Adrenal gland (tissue), 5 donors: Measurements from ENCODE around the gene AMHR2.

ENCODE experiments used
- POLR2A ChIP-seq, 2 donors: fragments of 450-650 bp; IDR thresholded peaks; one replicate each; pipeline ENCODE4 v1.6.1; 2017; ENCODE audit warnings: antibody characterized with exemption in 2 of 2, mild to moderate bottlenecking in 2 of 2, moderate library complexity in 1 of 2
- TF ChIP-seq, protein P1 (sequence below), 6 experiments: fragments of 450-650 bp in 4 of 6; fragments of 200-600 bp in 2 of 6; sonication (generic) in 1 of 6; IDR thresholded peaks; 1 replicate in 5 of 6; 2 replicates in 1 of 6; pipeline versions ENCODE4 v1.5.1 to v1.8.0; 2016 to 2021; ENCODE audit warnings: antibody characterized with exemption in 6 of 6, mild to moderate bottlenecking in 2 of 6, moderate library complexity in 1 of 6
- donor health status: DM: no; HTN: no; CAD: no.

DNA sequence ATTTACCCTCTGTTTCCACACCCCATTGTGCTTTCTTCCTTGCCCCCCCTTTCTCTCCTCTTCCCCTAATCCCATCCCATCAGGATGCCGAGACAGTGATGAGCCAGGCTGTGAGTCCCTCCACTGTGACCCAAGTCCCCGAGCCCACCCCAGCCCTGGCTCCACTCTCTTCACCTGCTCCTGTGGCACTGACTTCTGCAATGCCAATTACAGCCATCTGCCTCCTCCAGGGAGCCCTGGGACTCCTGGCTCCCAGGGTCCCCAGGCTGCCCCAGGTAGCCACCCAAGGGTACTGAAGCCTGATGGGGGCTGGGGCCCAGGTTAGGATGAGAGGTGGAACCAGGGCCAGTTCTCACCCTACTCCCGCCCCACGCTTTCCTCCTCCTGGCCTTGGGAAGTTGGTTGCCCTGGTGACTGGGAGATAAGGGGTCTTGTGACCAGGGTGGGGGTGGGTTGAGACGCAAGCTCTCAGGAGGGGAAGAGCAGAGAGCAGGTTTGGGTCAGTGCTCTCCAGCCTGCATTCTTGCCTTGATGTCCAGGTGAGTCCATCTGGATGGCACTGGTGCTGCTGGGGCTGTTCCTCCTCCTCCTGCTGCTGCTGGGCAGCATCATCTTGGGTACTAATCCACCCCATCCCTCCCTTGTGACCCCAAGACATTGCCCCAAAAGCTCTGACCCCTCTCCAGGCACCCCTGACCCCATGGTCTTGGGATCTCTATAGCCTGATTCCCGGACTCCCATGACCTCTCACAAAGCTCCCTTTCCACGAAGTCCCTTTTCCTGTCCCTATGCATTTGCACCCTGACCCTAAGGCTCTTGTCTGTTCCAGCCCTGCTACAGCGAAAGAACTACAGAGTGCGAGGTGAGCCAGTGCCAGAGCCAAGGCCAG is 1.2 kb downstream of the AMHR2 start:
- TF ChIP-seq, protein P1, sequence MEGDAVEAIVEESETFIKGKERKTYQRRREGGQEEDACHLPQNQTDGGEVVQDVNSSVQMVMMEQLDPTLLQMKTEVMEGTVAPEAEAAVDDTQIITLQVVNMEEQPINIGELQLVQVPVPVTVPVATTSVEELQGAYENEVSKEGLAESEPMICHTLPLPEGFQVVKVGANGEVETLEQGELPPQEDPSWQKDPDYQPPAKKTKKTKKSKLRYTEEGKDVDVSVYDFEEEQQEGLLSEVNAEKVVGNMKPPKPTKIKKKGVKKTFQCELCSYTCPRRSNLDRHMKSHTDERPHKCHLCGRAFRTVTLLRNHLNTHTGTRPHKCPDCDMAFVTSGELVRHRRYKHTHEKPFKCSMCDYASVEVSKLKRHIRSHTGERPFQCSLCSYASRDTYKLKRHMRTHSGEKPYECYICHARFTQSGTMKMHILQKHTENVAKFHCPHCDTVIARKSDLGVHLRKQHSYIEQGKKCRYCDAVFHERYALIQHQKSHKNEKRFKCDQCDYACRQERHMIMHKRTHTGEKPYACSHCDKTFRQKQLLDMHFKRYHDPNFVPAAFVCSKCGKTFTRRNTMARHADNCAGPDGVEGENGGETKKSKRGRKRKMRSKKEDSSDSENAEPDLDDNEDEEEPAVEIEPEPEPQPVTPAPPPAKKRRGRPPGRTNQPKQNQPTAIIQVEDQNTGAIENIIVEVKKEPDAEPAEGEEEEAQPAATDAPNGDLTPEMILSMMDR (IDR thresholded peaks at IDR 0.05): no peak
- TF ChIP-seq POLR2A (IDR thresholded peaks at IDR 0.05): peak in 1 of 2 donors; percentile 59
